ENCODE measurements around the gene PAM.

GRCh38 chr5:102782217-102782872, 27.2 kb downstream of the PAM start:
- TF ChIP-seq, protein P1, sequence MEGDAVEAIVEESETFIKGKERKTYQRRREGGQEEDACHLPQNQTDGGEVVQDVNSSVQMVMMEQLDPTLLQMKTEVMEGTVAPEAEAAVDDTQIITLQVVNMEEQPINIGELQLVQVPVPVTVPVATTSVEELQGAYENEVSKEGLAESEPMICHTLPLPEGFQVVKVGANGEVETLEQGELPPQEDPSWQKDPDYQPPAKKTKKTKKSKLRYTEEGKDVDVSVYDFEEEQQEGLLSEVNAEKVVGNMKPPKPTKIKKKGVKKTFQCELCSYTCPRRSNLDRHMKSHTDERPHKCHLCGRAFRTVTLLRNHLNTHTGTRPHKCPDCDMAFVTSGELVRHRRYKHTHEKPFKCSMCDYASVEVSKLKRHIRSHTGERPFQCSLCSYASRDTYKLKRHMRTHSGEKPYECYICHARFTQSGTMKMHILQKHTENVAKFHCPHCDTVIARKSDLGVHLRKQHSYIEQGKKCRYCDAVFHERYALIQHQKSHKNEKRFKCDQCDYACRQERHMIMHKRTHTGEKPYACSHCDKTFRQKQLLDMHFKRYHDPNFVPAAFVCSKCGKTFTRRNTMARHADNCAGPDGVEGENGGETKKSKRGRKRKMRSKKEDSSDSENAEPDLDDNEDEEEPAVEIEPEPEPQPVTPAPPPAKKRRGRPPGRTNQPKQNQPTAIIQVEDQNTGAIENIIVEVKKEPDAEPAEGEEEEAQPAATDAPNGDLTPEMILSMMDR (IDR thresholded peaks at IDR 0.05) = no peak
- TF ChIP-seq POLR2A (IDR thresholded peaks at IDR 0.05) (no peak), POLR2AphosphoS5 (IDR thresholded peaks at IDR 0.05) (no peak)

Measured in breast epithelium (tissue), 3 donors.